Measurements from ENCODE around the gene SSTR5. TPM values are rescaled to one million over a fixed set of nuclear protein-coding genes. Genes with fewer than 3 reads are reported as not detected.

Gene SSTR5
- total and polyA plus RNA-seq, 2 of the 4 experiments (the other 2 are of a cell fraction) = not detected

DNA sequence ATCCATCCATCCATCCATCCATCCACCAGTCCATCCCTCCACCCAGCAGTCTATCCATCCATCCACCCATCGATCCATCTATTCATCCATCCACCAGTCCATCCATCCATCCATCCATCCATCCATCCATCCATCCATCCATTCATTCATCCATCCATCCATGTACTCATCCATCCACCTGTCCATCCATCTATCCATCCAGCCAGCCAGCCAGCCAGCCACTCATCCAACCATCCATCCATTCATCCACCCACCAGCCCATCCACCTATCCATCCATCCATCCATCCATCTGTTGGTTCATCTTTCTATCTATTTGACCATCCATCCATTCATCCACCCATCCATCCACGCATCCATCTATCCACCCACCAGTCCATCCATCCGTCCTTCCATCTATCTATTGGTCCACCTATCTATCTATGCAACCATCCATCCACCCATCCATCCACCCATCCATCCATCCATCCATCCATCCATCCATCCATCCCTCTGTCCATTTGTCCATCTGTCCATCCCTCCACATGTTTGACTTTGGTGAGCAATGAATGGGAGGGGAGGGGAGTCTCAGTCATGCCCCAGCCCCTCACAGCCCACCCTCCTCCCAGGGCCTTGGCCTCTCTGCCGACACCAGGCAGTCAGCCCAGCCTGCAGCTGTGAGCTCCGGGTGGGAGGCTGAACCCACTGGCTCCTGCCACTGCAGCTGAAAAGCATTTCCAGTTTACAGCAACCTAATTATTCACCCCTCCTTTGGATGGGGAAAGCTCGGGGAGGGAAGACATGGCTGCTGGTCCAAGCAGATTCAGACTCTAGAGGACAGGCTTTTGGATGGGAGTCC lies 38.1 kb upstream of the SSTR5 start:
- no peak overlapping the region for H3K4me3 ChIP-seq (ENCODE audit: insufficient read depth, low read depth, low read length)
- H2AK9ac ChIP-seq (replicated peaks; ENCODE audit: low read depth, low read length, poor library complexity) = no peak overlapping the region
- 65% methylated on average over 3 of the region's 6 CpGs; no CpG with 5 or more reads in 1 of the 2 experiments for WGBS, 2 experiments (ENCODE audit: extremely low coverage in 2 of 2, insufficient read length in 1 of 2)
- H3K4ac ChIP-seq (ENCODE audit: low read depth, low read length) = no peak overlapping the region
- H3K56ac ChIP-seq (ENCODE audit: extremely low read depth, insufficient read depth, low read length) = no peak overlapping the region
- in situ Hi-C loops (cut with MboI; ENCODE audit: low sequenced_read_pairs) (no loop called here), intact Hi-C loops (cut with micrococcal nuclease) (no loop called here), dilution Hi-C loops (cut with HindIII; ENCODE audit: low sequenced_read_pairs, unreplicated experiment) (no loop called here)
- H3K18ac ChIP-seq (ENCODE audit: low read depth, low read length) = no peak overlapping the region
- no peak overlapping the region for H4K8ac ChIP-seq (ENCODE audit: low read depth in 2 of 2, low read length in 2 of 2)
- no peak overlapping the region for H2AK5ac ChIP-seq (ENCODE audit: low read depth, low read length)
- ATAC-seq (ENCODE audit: low read depth) (no peak), DNase-seq (no peak)
- peaks cover 21% of the 10 kb centered on the region for H3K27me3 ChIP-seq (ENCODE audit: control insufficient read depth, insufficient read depth, low read length)
- H3K9ac ChIP-seq (ENCODE audit: low read depth, low read length) = no peak overlapping the region
- BruUV-seq (replicated peaks) = no TSS peak
- H4K20me1 ChIP-seq (ENCODE audit: insufficient read depth, low read length) = no peaks in the 10 kb centered on the region
- H3K9me3 ChIP-seq (ENCODE audit: control insufficient read depth, insufficient read depth, low read length) = no peaks in the 10 kb centered on the region; the same call in 1 of the 2 replicates
- no peaks in the 10 kb centered on the region for H3K4me1 ChIP-seq (ENCODE audit: control insufficient read depth, insufficient read depth, low read length)
- no peak overlapping the region for H4K91ac ChIP-seq (ENCODE audit: insufficient read depth, low read depth, low read length)
- H4K5ac ChIP-seq (ENCODE audit: low read depth, low read length) = no peak overlapping the region
- no peak overlapping the region for H3K14ac ChIP-seq (replicated peaks; ENCODE audit: low read depth, low read length)
- H2BK120ac ChIP-seq (ENCODE audit: low read depth, low read length) = no peak overlapping the region
- no peak overlapping the region for H3K23ac ChIP-seq (ENCODE audit: low read depth, low read length)
- H3K9me1 ChIP-seq (ENCODE audit: insufficient read depth, low read length) = no peaks in the 10 kb centered on the region
- no peak overlapping the region for H2BK5ac ChIP-seq (ENCODE audit: low read depth, low read length, poor library complexity, severe bottlenecking)
- ChIA-PET POLR2A (ENCODE audit: unreplicated experiment) (no interaction called here), CTCF (no interaction called here)
- H2AFZ ChIP-seq (replicated peaks; ENCODE audit: low read length, poor library complexity) = no peak overlapping the region
- H3K79me1 ChIP-seq (ENCODE audit: low read depth in 1 of 2, low read length in 2 of 2) = no peaks in the 10 kb centered on the region
- no peaks in the 10 kb centered on the region for H3K36me3 ChIP-seq (ENCODE audit: control insufficient read depth, insufficient read depth, low read length)
- no peak overlapping the region for H3K4me2 ChIP-seq (ENCODE audit: low read depth, low read length)
- no peak overlapping the region for H2BK15ac ChIP-seq (ENCODE audit: low read depth, low read length)
- H2BK20ac ChIP-seq (ENCODE audit: low read depth, low read length) = no peak overlapping the region
- TF ChIP-seq BHLHE40 (IDR thresholded peaks at IDR 0.05; ENCODE audit: low read depth, low read length) = no peak
- TF ChIP-seq FOS (IDR thresholded peaks at IDR 0.05; ENCODE audit: low read depth, low read length) = no peak
- TF ChIP-seq, protein P1, sequence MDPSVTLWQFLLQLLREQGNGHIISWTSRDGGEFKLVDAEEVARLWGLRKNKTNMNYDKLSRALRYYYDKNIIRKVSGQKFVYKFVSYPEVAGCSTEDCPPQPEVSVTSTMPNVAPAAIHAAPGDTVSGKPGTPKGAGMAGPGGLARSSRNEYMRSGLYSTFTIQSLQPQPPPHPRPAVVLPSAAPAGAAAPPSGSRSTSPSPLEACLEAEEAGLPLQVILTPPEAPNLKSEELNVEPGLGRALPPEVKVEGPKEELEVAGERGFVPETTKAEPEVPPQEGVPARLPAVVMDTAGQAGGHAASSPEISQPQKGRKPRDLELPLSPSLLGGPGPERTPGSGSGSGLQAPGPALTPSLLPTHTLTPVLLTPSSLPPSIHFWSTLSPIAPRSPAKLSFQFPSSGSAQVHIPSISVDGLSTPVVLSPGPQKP (IDR thresholded peaks at IDR 0.05; ENCODE audit: borderline replicate concordance, low read depth, low read length) = no peak
- TF ChIP-seq MAFK (IDR thresholded peaks at IDR 0.05; ENCODE audit: low read depth, low read length) = no peak
- TF ChIP-seq POLR2A (IDR thresholded peaks at IDR 0.05; ENCODE audit: low read depth, low read length) = no peak
- TF ChIP-seq MXI1 (IDR thresholded peaks at IDR 0.05; ENCODE audit: borderline replicate concordance, low read depth, low read length) = no peak
- TF ChIP-seq SMC3 (IDR thresholded peaks at IDR 0.05; ENCODE audit: low read depth, low read length) = no peak
- H3K27ac ChIP-seq (ENCODE audit: insufficient read depth, low read length) = no peak overlapping the region

Data from IMR-90 (cell line).